Mesendoderm (in vitro differentiated cells): ENCODE data around the gene LMTK3.

Experiments
- DNase-seq: peaks from one replicate; pipeline ENCODE4 v3.0.0; 2013
- H2AK5ac ChIP-seq: 2 replicates; pipeline ENCODE4 v1.6.1; 2013; ENCODE audit warnings: low read length, inconsistent platforms
- H2BK120ac ChIP-seq: 2 replicates; pipeline ENCODE4 v1.6.1; 2013; ENCODE audit warnings: low read depth, mild to moderate bottlenecking, low read length, moderate library complexity, mixed read lengths
- H2BK15ac ChIP-seq: replicated peaks from 2 replicates; pipeline ENCODE4 v1.6.1; 2013; ENCODE audit warnings: low read depth, mild to moderate bottlenecking, moderate library complexity
- H2BK5ac ChIP-seq: 2 replicates; pipeline ENCODE4 v1.6.1; 2013; ENCODE audit warnings: low read length, inconsistent platforms
- H3K18ac ChIP-seq: 2 replicates; pipeline ENCODE4 v1.6.1; 2013; ENCODE audit warnings: mild to moderate bottlenecking, low read length, mixed read lengths
- H3K23ac ChIP-seq: one replicate; pipeline ENCODE4 v1.6.1; 2013; ENCODE audit warnings: low read length
- H3K27ac ChIP-seq: 2 replicates; pipeline ENCODE4 v1.5.1; 2013; ENCODE audit warnings: low read depth, mild to moderate bottlenecking, inconsistent platforms, low read length, moderate library complexity
- H3K27me3 ChIP-seq: 2 replicates; pipeline ENCODE4 v1.6.1; 2013; ENCODE audit warnings: low read length, control low read depth, mild to moderate bottlenecking, inconsistent platforms; ENCODE audit not compliant: insufficient read depth, poor library complexity
- H3K36me3 ChIP-seq: 2 replicates; pipeline ENCODE4 v1.6.1; 2013; ENCODE audit warnings: low read length, inconsistent platforms; ENCODE audit not compliant: control insufficient read depth, insufficient read depth
- H3K4ac ChIP-seq: one replicate; pipeline ENCODE4 v1.6.1; 2013; ENCODE audit warnings: low read depth, mild to moderate bottlenecking, low read length, moderate library complexity
- H3K4me1 ChIP-seq: 2 replicates; pipeline ENCODE4 v1.6.1; 2013; ENCODE audit warnings: low read depth, low read length, inconsistent platforms; ENCODE audit not compliant: control insufficient read depth
- H3K4me2 ChIP-seq: 2 replicates; pipeline ENCODE4 v1.6.1; 2013; ENCODE audit warnings: low read length
- H3K4me3 ChIP-seq: 2 replicates; pipeline ENCODE4 v1.5.1; 2013; ENCODE audit warnings: mild to moderate bottlenecking, low read length
- H3K56ac ChIP-seq: one replicate; pipeline ENCODE4 v1.6.1; 2013; ENCODE audit warnings: low read length
- H3K79me1 ChIP-seq: 2 replicates; pipeline ENCODE4 v1.6.1; 2013; ENCODE audit warnings: low read length, inconsistent platforms
- H3K79me2 ChIP-seq: 2 replicates; pipeline ENCODE4 v1.6.1; 2013; ENCODE audit warnings: mild to moderate bottlenecking, low read length; ENCODE audit not compliant: control insufficient read depth, insufficient read depth
- H3K9ac ChIP-seq: 2 replicates; pipeline ENCODE4 v1.6.1; 2013; ENCODE audit warnings: low read length, inconsistent platforms
- H4K5ac ChIP-seq: one replicate; pipeline ENCODE4 v1.6.1; 2013; ENCODE audit warnings: low read length
- H4K8ac ChIP-seq: one replicate; pipeline ENCODE4 v1.6.1; 2013; ENCODE audit warnings: low read depth, mild to moderate bottlenecking, control low read depth, low read length, moderate library complexity
- WGBS: extraction: QIAGEN DNeasy Blood & Tissue Kit; methylation state at CpG from one replicate; pipeline ENCODE4 v1.1.7; 2013; ENCODE audit warnings: low lambda C conversion rate, missing lambda C conversion rate; ENCODE audit not compliant: insufficient coverage; ENCODE audit errors: extremely low coverage; 5-methylcytosine and 5-hydroxymethylcytosine counted together

Gene LMTK3

GRCh38 chr19:48475369-48476068 lies 36.1 kb downstream of the LMTK3 start:
- H3K4me2 ChIP-seq = no peak overlapping the region
- H2AK5ac ChIP-seq = no peak overlapping the region
- H4K8ac ChIP-seq = no peak overlapping the region
- H4K5ac ChIP-seq = no peak overlapping the region
- H2BK120ac ChIP-seq = no peak overlapping the region
- no peak overlapping the region for H2BK15ac ChIP-seq
- H3K36me3 ChIP-seq = peaks cover 36% of the 10 kb centered on the region
- peaks cover 12% of the 10 kb centered on the region for H3K79me1 ChIP-seq
- no peak overlapping the region for H2BK5ac ChIP-seq
- no peak overlapping the region for H3K23ac ChIP-seq
- no peaks in the 10 kb centered on the region for H3K4me1 ChIP-seq
- H3K18ac ChIP-seq = no peak overlapping the region
- no peak for DNase-seq
- no peak overlapping the region for H3K56ac ChIP-seq
- no peaks in the 10 kb centered on the region for H3K79me2 ChIP-seq
- no CpG with 5 or more reads among the region's 17 CpGs for whole genome bisulfite sequencing
- no peak overlapping the region for H3K9ac ChIP-seq
- no peaks in the 10 kb centered on the region for H3K27me3 ChIP-seq
- no peak overlapping the region for H3K27ac ChIP-seq
- no peak overlapping the region for H3K4me3 ChIP-seq
- no peak overlapping the region for H3K4ac ChIP-seq

- Histone ChIP-seq H2AK5ac (no peak overlapping the region), H3K9ac (no peak overlapping the region), H2BK5ac (no peak overlapping the region), H3K27me3 (no peaks in the 10 kb centered on the region), H3K23ac (no peak overlapping the region), H3K4me3 (no peak overlapping the region), H3K18ac (no peak overlapping the region), H3K4ac (no peak overlapping the region), H4K5ac (no peak overlapping the region), H3K79me2 (peaks cover 8% of the 10 kb centered on the region), H3K4me2 (no peak overlapping the region), H3K4me1 (no peaks in the 10 kb centered on the region), H3K56ac (no peak overlapping the region), H3K36me3 (peaks cover 28% of the 10 kb centered on the region), H3K79me1 (peaks cover 20% of the 10 kb centered on the region), H3K27ac (no peak overlapping the region), H2BK120ac (no peak overlapping the region), H2BK15ac (no peak overlapping the region), H4K8ac (no peak overlapping the region)
- DNase-seq = no peak
- WGBS = no CpG with 5 or more reads among the region's 16 CpGs
Measured at GRCh38 chr19:48474084-48474592, 37.5 kb downstream of the LMTK3 start.

GRCh38 chr19:48473161-48473966 lies 38.3 kb downstream of the LMTK3 start:
- no peaks in the 10 kb centered on the region for H3K27me3 ChIP-seq
- H3K4me2 ChIP-seq = no peak overlapping the region
- H3K79me1 ChIP-seq = peaks cover 20% of the 10 kb centered on the region
- H3K23ac ChIP-seq = no peak overlapping the region
- DNase-seq = no peak
- no peak overlapping the region for H3K4me3 ChIP-seq
- no peak overlapping the region for H2BK120ac ChIP-seq
- no peak overlapping the region for H3K9ac ChIP-seq
- no peak overlapping the region for H2BK15ac ChIP-seq
- no CpG with 5 or more reads among the region's 14 CpGs for WGBS
- H3K4me1 ChIP-seq = no peaks in the 10 kb centered on the region
- peaks cover 8% of the 10 kb centered on the region for H3K79me2 ChIP-seq
- no peak overlapping the region for H3K56ac ChIP-seq
- H4K5ac ChIP-seq = no peak overlapping the region
- H2AK5ac ChIP-seq = no peak overlapping the region
- H3K27ac ChIP-seq = no peak overlapping the region
- H2BK5ac ChIP-seq = no peak overlapping the region
- peaks cover 28% of the 10 kb centered on the region for H3K36me3 ChIP-seq
- no peak overlapping the region for H3K18ac ChIP-seq
- H3K4ac ChIP-seq = no peak overlapping the region
- no peak overlapping the region for H4K8ac ChIP-seq

GRCh38 chr19:48471836-48472235 lies 39.8 kb downstream of the LMTK3 start:
- WGBS = no CpG with 5 or more reads among the region's 4 CpGs
- no peak overlapping the region for H3K27ac ChIP-seq
- H3K9ac ChIP-seq = no peak overlapping the region
- H3K18ac ChIP-seq = no peak overlapping the region
- no peak overlapping the region for H2BK15ac ChIP-seq
- H3K79me1 ChIP-seq = peaks cover 20% of the 10 kb centered on the region
- H4K5ac ChIP-seq = no peak overlapping the region
- H3K79me2 ChIP-seq = peaks cover 8% of the 10 kb centered on the region
- no peak overlapping the region for H2AK5ac ChIP-seq
- H3K56ac ChIP-seq = no peak overlapping the region
- no peak overlapping the region for H3K23ac ChIP-seq
- no peaks in the 10 kb centered on the region for H3K27me3 ChIP-seq
- peaks cover 23% of the 10 kb centered on the region for H3K36me3 ChIP-seq
- no peaks in the 10 kb centered on the region for H3K4me1 ChIP-seq
- H2BK5ac ChIP-seq = no peak overlapping the region
- DNase-seq = no peak
- H3K4me3 ChIP-seq = no peak overlapping the region
- H3K4ac ChIP-seq = no peak overlapping the region
- H2BK120ac ChIP-seq = no peak overlapping the region
- no peak overlapping the region for H4K8ac ChIP-seq
- no peak overlapping the region for H3K4me2 ChIP-seq

- Histone ChIP-seq H4K5ac (no peak overlapping the region), H3K23ac (no peak overlapping the region), H3K79me2 (peaks cover 8% of the 10 kb centered on the region), H2BK5ac (no peak overlapping the region), H3K27ac (no peak overlapping the region), H3K36me3 (peaks cover 20% of the 10 kb centered on the region), H3K27me3 (no peaks in the 10 kb centered on the region), H2BK15ac (no peak overlapping the region), H3K56ac (no peak overlapping the region), H3K4me2 (no peak overlapping the region), H4K8ac (no peak overlapping the region), H2AK5ac (no peak overlapping the region), H2BK120ac (no peak overlapping the region), H3K9ac (no peak overlapping the region), H3K4me1 (no peaks in the 10 kb centered on the region), H3K4ac (no peak overlapping the region), H3K18ac (no peak overlapping the region), H3K79me1 (peaks cover 20% of the 10 kb centered on the region), H3K4me3 (no peak overlapping the region)
- DNase-seq = no peak
- WGBS = no CpG with 5 or more reads among the region's 10 CpGs
Measured at GRCh38 chr19:48470856-48471255, 40.8 kb downstream of the LMTK3 start.
